ENCODE results near the gene AGRN.
"Not testable (repeated sequence)": the region's sequence is repeated elsewhere in the genome, so short reads cannot be mapped to it uniquely, and the experiment has no call there.

AGRN gene

DNA sequence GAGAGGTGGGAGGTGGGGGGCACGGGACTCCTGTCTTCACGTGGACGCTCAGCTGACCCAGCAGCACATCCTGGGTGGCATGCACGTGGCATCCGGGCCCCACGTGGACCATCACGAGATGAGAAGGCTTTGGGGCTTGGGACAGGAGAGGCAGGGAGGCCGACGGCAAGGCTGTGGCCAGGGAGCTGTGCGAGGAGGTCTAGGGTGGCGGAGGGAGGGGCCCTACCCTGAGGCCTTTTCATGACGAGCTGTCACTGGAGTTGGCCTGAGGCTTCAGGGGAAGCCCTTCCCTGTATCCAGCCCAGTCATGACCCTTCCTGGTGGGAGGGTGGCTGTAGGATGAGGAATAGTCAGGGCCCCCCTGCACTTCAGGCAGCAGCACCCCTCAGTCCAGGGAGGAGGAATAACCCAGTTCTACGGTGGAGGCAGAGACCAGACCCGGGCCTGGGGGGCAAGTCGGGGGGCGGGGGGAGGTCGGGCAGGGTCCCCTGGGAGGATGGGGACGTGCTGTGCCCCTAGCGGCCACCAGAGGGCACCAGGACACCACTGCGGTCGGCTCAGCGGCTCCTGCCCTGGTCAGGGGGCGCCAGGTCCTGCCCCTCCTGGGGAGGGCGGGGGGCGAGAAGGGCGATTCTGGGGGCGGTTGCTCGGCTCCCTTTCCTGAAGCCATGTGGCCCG, 36.0 kb upstream of the AGRN start:
- TF ChIP-seq, protein P1, sequence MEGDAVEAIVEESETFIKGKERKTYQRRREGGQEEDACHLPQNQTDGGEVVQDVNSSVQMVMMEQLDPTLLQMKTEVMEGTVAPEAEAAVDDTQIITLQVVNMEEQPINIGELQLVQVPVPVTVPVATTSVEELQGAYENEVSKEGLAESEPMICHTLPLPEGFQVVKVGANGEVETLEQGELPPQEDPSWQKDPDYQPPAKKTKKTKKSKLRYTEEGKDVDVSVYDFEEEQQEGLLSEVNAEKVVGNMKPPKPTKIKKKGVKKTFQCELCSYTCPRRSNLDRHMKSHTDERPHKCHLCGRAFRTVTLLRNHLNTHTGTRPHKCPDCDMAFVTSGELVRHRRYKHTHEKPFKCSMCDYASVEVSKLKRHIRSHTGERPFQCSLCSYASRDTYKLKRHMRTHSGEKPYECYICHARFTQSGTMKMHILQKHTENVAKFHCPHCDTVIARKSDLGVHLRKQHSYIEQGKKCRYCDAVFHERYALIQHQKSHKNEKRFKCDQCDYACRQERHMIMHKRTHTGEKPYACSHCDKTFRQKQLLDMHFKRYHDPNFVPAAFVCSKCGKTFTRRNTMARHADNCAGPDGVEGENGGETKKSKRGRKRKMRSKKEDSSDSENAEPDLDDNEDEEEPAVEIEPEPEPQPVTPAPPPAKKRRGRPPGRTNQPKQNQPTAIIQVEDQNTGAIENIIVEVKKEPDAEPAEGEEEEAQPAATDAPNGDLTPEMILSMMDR (conservative IDR thresholded peaks at IDR 0.05; ENCODE audit: low read length), result peak; percentile 70
- no peak for DNase-seq (ENCODE audit: low read depth)
- H3K4me3 ChIP-seq (ENCODE audit: low read length), result peak overlapping the region; percentile 26

DNA sequence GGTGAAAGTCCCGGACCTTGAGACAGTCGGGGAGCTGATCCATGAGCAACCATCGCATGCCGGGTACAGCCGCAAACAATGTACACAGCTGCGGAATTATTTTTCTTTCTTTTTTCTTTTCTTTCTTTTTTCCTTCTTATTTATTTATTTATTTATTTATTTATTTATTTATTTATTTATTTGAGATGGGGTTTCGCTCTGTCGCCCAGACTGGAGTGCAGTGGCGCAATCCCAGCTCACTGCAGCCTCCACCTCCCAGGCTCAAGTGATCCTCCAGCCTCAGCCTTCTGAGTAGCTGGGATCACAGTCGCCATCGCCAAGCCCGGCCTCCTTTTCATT, 35.5 kb upstream of the AGRN start:
- TF ChIP-seq, protein P1 (conservative IDR thresholded peaks at IDR 0.05; ENCODE audit: low read length), result no peak
- DNase-seq (ENCODE audit: low read depth), result no peak
- H3K4me3 ChIP-seq (ENCODE audit: low read length), result peak overlapping the region; percentile 26

DNA sequence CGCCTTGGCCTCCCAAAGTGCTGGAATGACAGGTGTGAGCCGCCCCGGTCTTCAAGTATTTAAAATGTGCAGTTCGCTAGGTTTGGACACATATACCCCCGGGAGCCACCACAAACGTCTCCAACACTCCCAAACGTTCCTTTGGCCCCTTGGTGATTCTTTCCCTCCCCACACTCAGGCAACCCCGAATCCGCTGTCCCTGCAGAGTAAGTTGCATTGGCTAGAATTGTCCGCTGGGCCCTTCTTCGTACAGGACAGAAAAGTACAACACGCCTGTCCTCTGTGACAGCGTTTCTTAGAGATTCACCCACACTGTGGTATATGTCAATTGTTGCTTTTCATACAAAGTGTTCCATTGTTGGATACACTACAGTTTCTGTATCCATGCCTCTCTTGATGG, 34.8 kb upstream of the AGRN start:
- no peak overlapping the region for H3K4me3 ChIP-seq (ENCODE audit: low read length)
- TF ChIP-seq, protein P1 (conservative IDR thresholded peaks at IDR 0.05; ENCODE audit: low read length), result no peak
- DNase-seq (ENCODE audit: low read depth), result no peak

DNA sequence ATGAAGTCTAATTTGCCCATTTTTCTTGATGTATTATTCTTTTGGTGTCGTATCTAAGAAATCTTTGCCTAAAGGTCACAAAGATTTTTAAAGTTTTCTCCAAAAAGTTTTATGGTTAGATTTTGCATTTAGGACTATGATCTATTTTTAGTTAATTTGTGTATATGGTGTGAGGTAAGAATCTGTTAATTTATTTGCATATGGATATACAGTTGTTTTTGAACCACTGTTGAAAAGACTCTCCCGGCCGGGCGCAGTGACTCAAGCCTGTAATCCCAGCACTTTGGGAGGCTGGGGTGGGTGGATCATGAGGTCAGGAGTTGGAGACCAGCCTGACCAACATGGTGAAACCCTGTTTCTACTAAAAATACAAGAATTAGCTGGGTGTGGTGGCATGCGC, 31.9 kb upstream of the AGRN start:
- DNase-seq (ENCODE audit: low read depth); H3K4me3 ChIP-seq (ENCODE audit: low read length): not testable (repeated sequence)

DNA sequence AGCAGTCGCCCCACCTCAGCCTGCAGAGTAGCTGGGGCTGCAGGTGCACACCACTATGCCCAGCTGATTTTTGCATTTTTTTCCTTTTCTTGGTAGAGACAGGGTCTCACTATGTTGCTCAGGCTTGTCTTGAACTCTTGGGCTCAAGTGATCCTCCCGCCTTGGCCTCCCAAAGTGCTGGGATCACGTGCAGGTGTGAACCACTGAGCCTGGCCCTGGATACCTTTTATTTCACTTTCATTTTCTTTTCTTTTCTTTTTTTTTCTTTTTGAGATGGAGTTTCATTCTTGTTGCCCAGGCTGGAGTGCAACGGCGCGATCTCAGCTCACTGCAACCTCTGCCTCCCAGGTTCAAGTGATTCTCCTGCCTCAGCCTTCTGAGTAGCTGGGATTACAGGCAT, 28.6 kb upstream of the AGRN start:
- H3K4me3 ChIP-seq (ENCODE audit: low read length); DNase-seq (ENCODE audit: low read depth): not testable (repeated sequence)

DNA sequence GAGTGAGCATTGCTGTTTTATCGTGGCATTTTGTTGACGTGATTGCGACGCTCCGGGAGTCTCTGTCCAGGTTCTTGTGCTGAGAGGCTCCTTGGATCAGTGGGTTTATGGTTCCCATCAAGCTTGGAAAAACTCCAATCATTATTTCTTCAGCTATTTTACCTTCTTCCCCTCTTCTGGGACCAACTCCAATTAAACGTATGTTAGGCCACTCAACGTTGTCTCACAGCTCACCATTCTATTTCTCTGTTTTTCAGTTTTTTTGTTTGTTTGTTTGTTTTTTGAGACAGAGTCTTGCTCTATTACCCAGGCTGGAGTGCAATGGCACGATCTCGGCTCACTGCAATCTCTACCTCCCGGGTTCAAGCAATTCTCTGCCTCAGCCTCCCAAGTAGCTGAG, 28.0 kb upstream of the AGRN start:
- TF ChIP-seq, protein P1 (conservative IDR thresholded peaks at IDR 0.05; ENCODE audit: low read length), result no peak
- no peak for DNase-seq (ENCODE audit: low read depth)
- H3K4me3 ChIP-seq (ENCODE audit: low read length), result no peak overlapping the region

DNA sequence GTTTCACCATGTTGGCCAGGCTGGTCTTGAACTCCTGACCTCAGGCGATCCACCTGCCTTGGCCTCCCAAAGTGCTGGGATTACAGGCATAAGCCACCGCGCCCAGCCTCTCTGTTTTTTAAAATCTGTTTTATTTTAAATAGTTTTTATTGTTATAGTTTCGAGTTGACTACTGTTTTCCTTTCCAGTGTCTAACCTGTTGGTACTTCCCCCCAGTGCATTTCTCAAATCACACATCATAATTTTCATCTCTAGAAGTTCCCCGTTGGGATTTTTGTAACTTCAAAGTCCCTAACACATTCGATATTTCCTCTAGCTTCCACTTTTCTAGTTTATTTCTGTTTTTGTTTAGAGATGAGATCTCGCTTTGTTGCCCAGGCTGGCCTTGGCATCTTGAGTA, 27.6 kb upstream of the AGRN start:
- TF ChIP-seq, protein P1 (conservative IDR thresholded peaks at IDR 0.05; ENCODE audit: low read length), result no peak
- H3K4me3 ChIP-seq (ENCODE audit: low read length), result no peak overlapping the region
- no peak for DNase-seq (ENCODE audit: low read depth)

DNA sequence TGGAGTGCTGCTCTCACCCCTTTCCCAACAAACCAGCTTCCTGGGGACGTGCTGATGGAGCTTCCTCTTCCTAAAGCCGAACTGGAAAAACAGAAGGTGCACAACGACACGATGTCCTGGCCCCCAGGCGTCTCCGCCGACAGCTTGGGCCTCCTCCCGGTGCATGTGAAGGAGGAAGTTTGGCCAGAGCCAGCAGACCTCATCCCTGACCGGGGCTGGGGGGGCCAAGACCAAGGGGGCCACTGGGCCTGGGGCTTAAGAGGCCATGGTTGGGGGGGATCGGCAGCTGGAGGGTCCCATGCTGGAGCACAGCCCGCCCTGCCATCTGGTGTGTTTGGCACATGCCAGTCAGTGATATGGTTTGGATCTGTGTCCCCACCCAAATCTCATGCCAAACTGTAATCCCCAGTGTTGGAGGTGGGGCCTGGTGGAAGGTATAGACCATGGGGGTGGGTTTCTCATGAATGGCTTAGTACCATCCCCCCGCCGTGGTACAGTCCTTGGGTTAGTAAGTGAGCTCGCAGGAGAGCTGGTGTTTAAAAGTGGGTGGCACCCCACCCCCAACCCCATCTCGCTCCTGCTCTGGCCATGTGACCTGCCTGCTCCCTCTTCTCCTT, 26.4 kb upstream of the AGRN start:
- DNase-seq (ENCODE audit: low read depth), result no peak
- no peak overlapping the region for H3K4me3 ChIP-seq (ENCODE audit: low read length)
- TF ChIP-seq, protein P1 (conservative IDR thresholded peaks at IDR 0.05; ENCODE audit: low read length), result no peak

DNA sequence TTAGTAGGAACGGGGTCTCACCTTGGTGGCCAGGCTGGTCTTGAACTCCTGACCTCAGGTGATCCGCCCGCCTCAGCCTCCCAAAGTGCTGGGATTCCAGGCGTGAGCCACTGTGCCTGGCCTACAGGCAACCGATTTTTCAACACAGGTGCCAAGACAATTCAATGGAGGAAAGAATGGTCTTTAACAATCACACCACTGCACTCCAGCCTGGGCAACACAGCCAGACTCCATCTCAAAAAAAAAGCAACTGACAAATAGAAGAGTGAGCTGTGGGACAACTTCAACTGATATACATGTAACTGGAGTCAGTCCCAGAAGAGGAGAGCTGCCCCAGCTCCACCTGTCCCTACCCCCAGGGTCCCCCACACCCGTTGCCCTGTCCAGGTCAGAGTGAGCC, 25.4 kb upstream of the AGRN start:
- not testable (repeated sequence) for DNase-seq (ENCODE audit: low read depth); H3K4me3 ChIP-seq (ENCODE audit: low read length)
